Upper lobe of left lung (tissue), 4 donors: Measurements from ENCODE around the gene PLPPR2.

ENCODE experiments used
- CTCF ChIP-seq, 6 experiments: fragments of 450-650 bp in 4 of 6; fragments of 200-600 bp in 2 of 6; sonication (generic) in 2 of 6; IDR thresholded peaks; one replicate each; pipeline ENCODE4 v1.5.1; 2016 to 2019; ENCODE audit warnings: antibody characterized with exemption in 6 of 6
- EP300 ChIP-seq, 4 donors: sonication (generic); formaldehyde crosslinking; IDR thresholded peaks; one replicate each; pipeline ENCODE4 v1.5.1; 2017; ENCODE audit warnings: antibody characterized with exemption in 4 of 4, control low read depth in 2 of 4
- POLR2A ChIP-seq, 4 donors: fragments of 450-650 bp; IDR thresholded peaks; one replicate each; pipeline ENCODE4 v1.5.1; 2016 to 2017; ENCODE audit warnings: antibody characterized with exemption in 4 of 4, mild to moderate bottlenecking in 2 of 4

- TF ChIP-seq CTCF (IDR thresholded peaks at IDR 0.05) (no peak), EP300 (IDR thresholded peaks at IDR 0.05) (no peak), POLR2A (IDR thresholded peaks at IDR 0.05) (no peak)
These were observed 29.7 kb upstream of the PLPPR2 start for GRCh38 chr19:11325544-11325943.
